K562 (cell line): ENCODE data around the gene HS2ST1. TPM values are rescaled to one million over a fixed set of nuclear protein-coding genes. Genes with fewer than 3 reads are reported as not detected.

Experiments used
- ATAC-seq: fragments of 200-7000 bp; cut with Tn5 transposase; 3 replicates; pipeline ENCODE4 v1.9.1; 2020; ENCODE audit warnings: moderate library complexity
- BruUV-seq: library from RNA; stranded (reverse); fragments of 400-500 nt; replicated peaks from 2 replicates; lab custom pipeline; 2021; lab: Mats Ljungman, UMichigan
- CTCF ChIA-PET: fragments of 300-600 bp; formaldehyde crosslinking; extraction: SDS; loops from one replicate; lab custom pipeline; 2021; ENCODE audit warnings: low intra/inter-chr PET ratio; lab: Yijun Ruan, JAX
- POLR2A ChIA-PET: fragments of 300-600, 350-650 bp; sonication (Branson Sonifier 250); formaldehyde crosslinking; extraction: SDS; loops from one replicate; lab custom pipeline; 2021; ENCODE audit warnings: antibody characterized with exemption, inconsistent platforms; lab: Yijun Ruan, JAX
- DNase-seq, 4 experiments: peaks; one replicate each; pipeline versions ENCODE4 v3.0.0 to v3.0.0-alpha.2; 2011 to 2018; ENCODE audit warnings: low spot score in 3 of 4, mixed read lengths in 3 of 4; ENCODE audit errors: extremely low read depth in 1 of 4
- FAIRE-seq: peaks from 2 replicates; lab custom pipeline; 2011; peaks lifted over from hg19 to GRCh38; lab: Jason Lieb, UNC
- H2AFZ ChIP-seq: 2 replicates; pipeline ENCODE4 v1.6.0; 2011; ENCODE audit warnings: low read depth, low read length, control low read depth, inconsistent platforms
- H3K27ac ChIP-seq: fragments of 200-600 bp; 3 replicates; pipeline ENCODE4 v1.8.0; 2011; ENCODE audit warnings: low read depth, mild to moderate bottlenecking, control low read depth, inconsistent platforms, low read length, moderate library complexity, mixed read lengths; ENCODE audit errors: extremely low read depth
- H3K27me3 ChIP-seq, 2 experiments: fragments of 300-600 bp in 1 of 2; 2 replicates in 1 of 2; 3 replicates in 1 of 2; pipeline versions ENCODE4 v1.6.0 to v1.8.0; 2011; ENCODE audit warnings: inconsistent platforms in 2 of 2, low read length in 2 of 2, mild to moderate bottlenecking in 1 of 2, mixed read lengths in 1 of 2, moderate library complexity in 1 of 2; ENCODE audit not compliant: control insufficient read depth in 2 of 2, insufficient read depth in 2 of 2
- H3K36me3 ChIP-seq: fragments of 300-600 bp; 3 replicates; pipeline ENCODE4 v1.8.0; 2011; ENCODE audit warnings: mild to moderate bottlenecking, low read length, inconsistent platforms; ENCODE audit not compliant: control insufficient read depth, insufficient read depth
- H3K4me1 ChIP-seq, 2 experiments: fragments of 200-600 bp in 1 of 2; replicated peaks in 1 of 2; 2 replicates in 1 of 2; 3 replicates in 1 of 2; pipeline versions ENCODE4 v1.5.1 to v1.8.0; 2011; ENCODE audit warnings: inconsistent platforms in 2 of 2, low read length in 2 of 2, mild to moderate bottlenecking in 1 of 2, mixed read lengths in 1 of 2, moderate library complexity in 1 of 2; ENCODE audit not compliant: control insufficient read depth in 2 of 2, insufficient read depth in 2 of 2
- H3K4me2 ChIP-seq: 2 replicates; pipeline ENCODE4 v1.6.1; 2011; ENCODE audit warnings: low read length, control low read depth, inconsistent platforms, mixed read lengths; ENCODE audit not compliant: insufficient read depth
- H3K4me3 ChIP-seq: fragments of 200-600 bp; sonication (generic), shearing (Covaris generic); 2 replicates; pipeline ENCODE4 v1.5.1; 2016; ENCODE audit warnings: control low read depth, inconsistent platforms
- H3K79me2 ChIP-seq: fragments of 200-600 bp; 3 replicates; pipeline ENCODE4 v1.8.0; 2011; ENCODE audit warnings: low read length, inconsistent platforms; ENCODE audit not compliant: control insufficient read depth, insufficient read depth
- H3K9ac ChIP-seq, 2 experiments: 2 replicates each; pipeline versions ENCODE4 v1.6.0 to v1.6.1; 2011; ENCODE audit warnings: low read depth in 2 of 2, low read length in 2 of 2, control low read depth in 1 of 2, inconsistent platforms in 1 of 2, mild to moderate bottlenecking in 1 of 2, mixed read lengths in 1 of 2; ENCODE audit not compliant: insufficient read depth in 1 of 2
- H3K9me1 ChIP-seq: one replicate; pipeline ENCODE4 v1.6.0; 2011; ENCODE audit warnings: inconsistent platforms, mild to moderate bottlenecking, low read length, moderate library complexity; ENCODE audit not compliant: control insufficient read depth, insufficient read depth
- H3K9me3 ChIP-seq: replicated peaks from 2 replicates; pipeline ENCODE4 v1.5.1; 2011; ENCODE audit warnings: low read depth, low read length, inconsistent platforms; ENCODE audit not compliant: control insufficient read depth, insufficient read depth
- H4K20me1 ChIP-seq: replicated peaks from 2 replicates; pipeline ENCODE4 v1.6.1; 2011; ENCODE audit warnings: low read length, inconsistent platforms, mixed read lengths; ENCODE audit not compliant: control insufficient read depth, insufficient read depth
- HDAC3 ChIP-seq: fragments of 450-650 bp; IDR thresholded peaks from 2 replicates; pipeline ENCODE4 v1.6.1; 2018; ENCODE audit warnings: borderline replicate concordance, mild to moderate bottlenecking, moderate library complexity; ENCODE audit not compliant: partially characterized antibody
- HOMEZ ChIP-seq: fragments of 250-450 bp; sonication (Bioruptor Pico); IDR thresholded peaks from 2 replicates; pipeline ENCODE4 v1.4.0; 2020; ENCODE audit warnings: mild to moderate bottlenecking, moderate library complexity
- HSF4 ChIP-seq: fragments of 250-450 bp; sonication (Bioruptor Pico); IDR thresholded peaks from 2 replicates; pipeline ENCODE4 v2.1.2; 2022; ENCODE audit warnings: mild to moderate bottlenecking, moderate library complexity, borderline replicate concordance
- LCOR ChIP-seq: sonication (generic); formaldehyde crosslinking; IDR thresholded peaks from 2 replicates; pipeline ENCODE4 v1.8.0; 2022; ENCODE audit warnings: mild to moderate bottlenecking, missing genetic modification reagents
- MEIS2 ChIP-seq: fragments of 450-650 bp; IDR thresholded peaks from 2 replicates; pipeline ENCODE4 v1.6.1; 2014; ENCODE audit warnings: mild to moderate bottlenecking; ENCODE audit not compliant: partially characterized antibody
- MTF1 ChIP-seq: fragments of 250-450 bp; sonication (Bioruptor Pico); IDR thresholded peaks from 2 replicates; pipeline ENCODE4 v1.9.0; 2021; ENCODE audit warnings: moderate library complexity, mild to moderate bottlenecking, inconsistent platforms, borderline replicate concordance
- NCOA1 ChIP-seq: fragments of 450-650 bp; IDR thresholded peaks from 2 replicates; pipeline ENCODE4 v1.6.1; 2016; ENCODE audit warnings: low read depth
- NCOA6 ChIP-seq: fragments of 450-650 bp; IDR thresholded peaks from 2 replicates; pipeline ENCODE4 v1.6.1; 2017; ENCODE audit warnings: mild to moderate bottlenecking
- PKNOX1 ChIP-seq: fragments of 450-650 bp; IDR thresholded peaks from 2 replicates; pipeline ENCODE4 v1.6.1; 2016
- POLR2AphosphoS2 ChIP-seq: IDR thresholded peaks from 2 replicates; pipeline ENCODE4 v1.6.1; 2012; ENCODE audit warnings: low read length, improper control_type of control experiment
- SNIP1 ChIP-seq: fragments of 450-650 bp; IDR thresholded peaks from 2 replicates; pipeline ENCODE4 v1.7.1; 2017; ENCODE audit warnings: low read depth, mild to moderate bottlenecking
- TGIF2 ChIP-seq: sonication (generic); formaldehyde crosslinking; IDR thresholded peaks from 2 replicates; pipeline ENCODE4 v1.8.1; 2022; ENCODE audit warnings: mild to moderate bottlenecking, missing genetic modification reagents, moderate library complexity
- U2AF2 ChIP-seq: fragments of 200-400 bp; formaldehyde crosslinking; optimal IDR thresholded peaks from 2 replicates; pipeline ENCODE3; 2017; ENCODE audit warnings: low read depth, mild to moderate bottlenecking, low read length
- ZBTB12 ChIP-seq: fragments of 250-450 bp; sonication (Bioruptor Pico); IDR thresholded peaks from 2 replicates; pipeline ENCODE4 v1.4.0; 2020
- ZNF324 ChIP-seq: fragments of 250-450 bp; sonication (Bioruptor Pico); IDR thresholded peaks from 2 replicates; pipeline ENCODE4 v1.4.0; 2020; ENCODE audit warnings: mild to moderate bottlenecking
- ZNF354B ChIP-seq: fragments of 250-450 bp; sonication (Bioruptor Pico); IDR thresholded peaks from 2 replicates; pipeline ENCODE4 v1.4.0; 2020
- ZNF57 ChIP-seq: fragments of 450-650 bp; formaldehyde crosslinking; IDR thresholded peaks from 2 replicates; pipeline ENCODE4 v1.4.0; 2020; ENCODE audit warnings: mild to moderate bottlenecking, moderate library complexity
- ZNF584 ChIP-seq: fragments of 200-800 bp; sonication (Bioruptor generic); IDR thresholded peaks from 2 replicates; pipeline ENCODE4 v1.6.1; 2016; ENCODE audit warnings: low read depth, mild to moderate bottlenecking, missing genetic modification characterization, missing compliant biosample characterization
- ZNF778 ChIP-seq: fragments of 450-650 bp; formaldehyde crosslinking; IDR thresholded peaks from 2 replicates; pipeline ENCODE4 v1.4.0; 2020; ENCODE audit warnings: mild to moderate bottlenecking, moderate library complexity
- WGBS: fragments of 100-300 bp; shearing (Covaris generic); methylation state at CpG from one replicate; pipeline ENCODE4 v1.1.6; 2016; ENCODE audit warnings: low coverage, mixed read lengths; ENCODE audit not compliant: insufficient coverage; ENCODE audit errors: missing lambda C conversion rate; 5-methylcytosine and 5-hydroxymethylcytosine counted together
- in situ Hi-C: fragments of 300-500 bp; cut with MboI; formaldehyde crosslinking; loops from 4 replicates; pipeline ENCODE4 v1.15.0; 2018; ENCODE audit warnings: inconsistent platforms, mixed read lengths
- intact Hi-C: fragments of 100-400 bp; cut with micrococcal nuclease; formaldehyde crosslinking; loops from 2 replicates; pipeline ENCODE4 v1.14.2; 2022
- polyA plus RNA-seq, 8 experiments: library from polyadenylated mRNA; depleted of rRNA in 4 of 8; stranded (reverse) in 5 of 8; unstranded in 3 of 8; fragments of >200 nt; fragmentation: Nextera tagmentation in 2 of 8; fragmentation: Illumina TruSeq in 1 of 8; extraction: Ambion mirVana in 2 of 8; extraction: Trizol in 1 of 8; gene quantifications; 2 replicates each; pipeline versions ENCODE4 v1.2.1 to v1.2.3, GENCODE V29; 2011 to 2014; ENCODE audit warnings: inconsistent platforms in 1 of 8, missing spikeins in 1 of 8
- total RNA-seq, 7 experiments: library from RNA; depleted of rRNA in 6 of 7; stranded (reverse); fragments of >200 nt in 6 of 7; fragmentation: Illumina TruSeq in 2 of 7; extraction: Trizol in 2 of 7; gene quantifications; 2 replicates each; pipeline versions ENCODE4 v1.2.1 to v1.2.3, GENCODE V29; 2011 to 2021; ENCODE audit warnings: low replicate concordance in 1 of 7

The HS2ST1 gene
- total and polyA plus RNA-seq, 9 of the 15 experiments (the other 6 are each of a cell fraction or from before 2014, with no cell fraction given): 7.7 to 43.3 (median 25.8) TPM

- H3K79me2 ChIP-seq: peaks cover 72% of the 10 kb centered on the region
- no peak for ATAC-seq
- H3K4me2 ChIP-seq: no peak overlapping the region
Measured at GRCh38 chr1:87058343-87058649, 143.9 kb downstream of the HS2ST1 start.

More at GRCh38 chr1:87058343-87058649, 143.9 kb downstream of the HS2ST1 start:
- Histone ChIP-seq H3K27ac (no peak overlapping the region), H3K9me1 (no peaks in the 10 kb centered on the region), H2AFZ (no peak overlapping the region), H3K27me3 (no peaks in the 10 kb centered on the region), H4K20me1 (no peaks in the 10 kb centered on the region), H3K36me3 (no peaks in the 10 kb centered on the region), H3K4me1 (no peaks in the 10 kb centered on the region), H3K9ac (no peak overlapping the region), H3K4me3 (no peak overlapping the region), H3K9me3 (no peaks in the 10 kb centered on the region; the same call in 1 of the 2 replicates)
- CTCF ChIA-PET: no interaction called here
- intact Hi-C loops: no loop called here
- FAIRE-seq: no peak
- POLR2A ChIA-PET: interaction anchor here (1.2 kb wide), 1 partner anchor 10 kb away, joined by 3 read pairs; no protein-coding TSS in a partner anchor
- no peak for DNase-seq
- no TSS peak for BruUV-seq
- TF ChIP-seq SNIP1 (no peak), MTF1 (no peak), PKNOX1 (no peak), HSF4 (no peak), ZNF778 (CRISPR knock-in tag) (no peak), ZNF324 (CRISPR knock-in tag) (no peak), ZNF57 (CRISPR knock-in tag) (no peak), ZNF584 (CRISPR knock-in tag) (no peak), POLR2AphosphoS2 (no peak), ZNF354B (no peak), U2AF2 (no peak), ZBTB12 (CRISPR knock-in tag) (no peak), HDAC3 (no peak), LCOR (CRISPR knock-in tag) (no peak), MEIS2 (no peak), NCOA1 (no peak), HOMEZ (CRISPR knock-in tag) (no peak), NCOA6 (no peak), TGIF2 (no peak)
- WGBS: 86% methylated on average over 1 of the region's 1 CpG
- in situ Hi-C loops: no loop called here
